HG02885 (cell line): ENCODE results near the gene CFAP58.

Source experiments
- ATAC-seq: cut with Tn5 transposase; IDR thresholded peaks from one replicate; pipeline ENCODE4 v1.9.1; 2021; ENCODE audit warnings: mild to moderate bottlenecking; ENCODE audit not compliant: unreplicated experiment, poor library complexity

Gene CFAP58

GRCh38 chr10:104472505-104472904 is 118.9 kb downstream of the CFAP58 start:
- no peak for ATAC-seq

GRCh38 chr10:104472957-104473745 is 119.5 kb downstream of the CFAP58 start:
- ATAC-seq = no peak

GRCh38 chr10:104478380-104478779 is 124.7 kb downstream of the CFAP58 start:
- no peak for ATAC-seq

GRCh38 chr10:104479906-104480593 is 126.4 kb downstream of the CFAP58 start:
- no peak for ATAC-seq

GRCh38 chr10:104480797-104481196 is 127.2 kb downstream of the CFAP58 start:
- ATAC-seq = no peak

- ATAC-seq = no peak
These were observed 129.9 kb downstream of the CFAP58 start for GRCh38 chr10:104483582-104483981.

- no peak for ATAC-seq
These were observed 132.0 kb downstream of the CFAP58 start for GRCh38 chr10:104485632-104486031.

GRCh38 chr10:104486803-104487202 is 133.2 kb downstream of the CFAP58 start:
- no peak for ATAC-seq

GRCh38 chr10:104487794-104488438 is 134.3 kb downstream of the CFAP58 start:
- ATAC-seq = no peak

GRCh38 chr10:104488439-104488832 is 134.8 kb downstream of the CFAP58 start:
- ATAC-seq = no peak

- no peak for ATAC-seq
These were observed 138.8 kb downstream of the CFAP58 start for GRCh38 chr10:104492329-104492940.

- no peak for ATAC-seq
These were observed 144.9 kb downstream of the CFAP58 start for GRCh38 chr10:104498347-104499081.

GRCh38 chr10:104501449-104501848 is 147.8 kb downstream of the CFAP58 start:
- ATAC-seq = no peak

GRCh38 chr10:104501864-104502579 is 148.4 kb downstream of the CFAP58 start:
- ATAC-seq = no peak

GRCh38 chr10:104502907-104503306 is 149.3 kb downstream of the CFAP58 start:
- ATAC-seq = no peak
